ENCODE results near the gene RHOJ.

Gene RHOJ

DNA sequence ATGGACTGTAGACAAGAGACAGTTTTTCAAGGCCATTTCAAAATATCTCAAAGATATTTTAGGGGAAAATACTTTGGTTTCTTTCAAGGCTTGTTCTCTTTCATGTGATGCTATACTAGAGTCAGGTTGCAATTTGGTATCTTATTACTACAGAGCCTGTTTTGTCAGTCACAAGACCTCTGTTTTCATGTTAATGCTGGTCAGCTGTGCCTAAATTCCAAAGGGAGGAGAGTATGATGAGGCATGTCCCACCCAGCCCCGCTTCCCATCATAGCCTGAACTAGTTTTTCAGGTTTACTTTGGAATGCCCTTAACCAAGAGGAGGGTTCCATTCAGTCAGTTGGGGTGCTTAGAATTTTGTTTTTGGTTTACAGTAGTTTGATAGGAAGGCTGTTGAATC is 61.9 kb downstream of the RHOJ start:
- WGBS, 2 experiments (ENCODE audit: insufficient coverage in 2 of 2), result no CpG with 5 or more reads among the region's 1 CpG
- Histone ChIP-seq H3K4me1 (ENCODE audit: control insufficient read depth, insufficient read depth, low read length, poor library complexity, severe bottlenecking) (peaks cover 5% of the 10 kb centered on the region), H3K9me3 (ENCODE audit: control insufficient read depth, low read length) (peaks cover 9% of the 10 kb centered on the region), H3K4me3 (ENCODE audit: extremely low read depth, insufficient read depth, low read length, poor library complexity, severe bottlenecking) (no peak overlapping the region), H3K27ac (ENCODE audit: low read depth, low read length, severe bottlenecking) (no peak overlapping the region), H3K36me3 (ENCODE audit: control insufficient read depth, insufficient read depth, low read length) (peaks cover 19% of the 10 kb centered on the region)

DNA sequence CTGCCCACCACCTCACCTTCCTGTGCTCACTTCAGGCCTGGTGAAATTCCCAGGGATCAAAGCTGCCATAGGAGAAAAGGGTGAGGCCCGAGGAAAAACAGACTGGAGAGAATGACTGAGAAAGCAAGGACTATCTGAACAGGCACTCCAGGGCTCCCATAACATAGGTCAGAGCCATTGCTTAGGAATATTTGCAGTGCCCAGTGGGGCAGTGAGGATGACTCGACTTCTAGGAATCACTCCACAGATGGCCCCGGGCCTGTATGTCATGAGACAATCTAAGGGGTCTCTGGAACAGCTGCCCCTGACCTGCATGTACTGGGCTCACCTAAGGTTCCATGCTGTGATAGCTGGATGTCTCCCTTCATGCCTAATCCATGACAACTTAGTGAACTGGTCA is 62.9 kb downstream of the RHOJ start:
- H3K9me3 ChIP-seq (ENCODE audit: control insufficient read depth, low read length), result peaks cover 9% of the 10 kb centered on the region
- peaks cover 5% of the 10 kb centered on the region for H3K4me1 ChIP-seq (ENCODE audit: control insufficient read depth, insufficient read depth, low read length, poor library complexity, severe bottlenecking)
- peak overlapping the region; percentile 57 for H3K27ac ChIP-seq (ENCODE audit: low read depth, low read length, severe bottlenecking)
- no peak overlapping the region for H3K4me3 ChIP-seq (ENCODE audit: extremely low read depth, insufficient read depth, low read length, poor library complexity, severe bottlenecking)
- 89 to 91% methylated on average over 2 to 3 of the region's 3 CpGs for WGBS, 2 experiments (ENCODE audit: insufficient coverage in 2 of 2)
- H3K36me3 ChIP-seq (ENCODE audit: control insufficient read depth, insufficient read depth, low read length), result peaks cover 19% of the 10 kb centered on the region

DNA sequence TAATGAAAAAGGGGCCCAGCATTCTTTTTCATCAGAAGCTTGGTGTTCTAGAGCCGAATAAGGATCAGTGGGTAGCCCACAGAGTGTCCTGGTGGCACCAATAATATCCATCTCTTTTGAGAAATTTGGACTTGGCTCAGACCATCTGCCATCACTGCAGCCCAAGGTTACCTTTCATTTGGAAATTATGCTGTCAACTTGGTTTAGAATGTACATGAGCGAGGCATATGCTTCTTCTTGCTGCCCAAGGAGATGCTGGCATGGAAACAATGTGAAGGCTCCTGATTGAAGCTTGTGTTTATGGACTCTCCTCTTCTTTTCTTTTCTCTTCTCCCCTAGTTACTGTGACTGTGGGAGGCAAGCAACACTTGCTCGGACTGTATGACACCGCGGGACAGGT is 64.5 kb downstream of the RHOJ start:
- WGBS, 2 experiments (ENCODE audit: insufficient coverage in 2 of 2), result 84 to 100% methylated on average over 2 of the region's 5 CpGs
- Histone ChIP-seq H3K27ac (ENCODE audit: low read depth, low read length, severe bottlenecking) (no peak overlapping the region), H3K4me3 (ENCODE audit: extremely low read depth, insufficient read depth, low read length, poor library complexity, severe bottlenecking) (no peak overlapping the region), H3K9me3 (ENCODE audit: control insufficient read depth, low read length) (peaks cover 9% of the 10 kb centered on the region), H3K4me1 (ENCODE audit: control insufficient read depth, insufficient read depth, low read length, poor library complexity, severe bottlenecking) (peaks cover 5% of the 10 kb centered on the region), H3K36me3 (ENCODE audit: control insufficient read depth, insufficient read depth, low read length) (peaks cover 19% of the 10 kb centered on the region)

DNA sequence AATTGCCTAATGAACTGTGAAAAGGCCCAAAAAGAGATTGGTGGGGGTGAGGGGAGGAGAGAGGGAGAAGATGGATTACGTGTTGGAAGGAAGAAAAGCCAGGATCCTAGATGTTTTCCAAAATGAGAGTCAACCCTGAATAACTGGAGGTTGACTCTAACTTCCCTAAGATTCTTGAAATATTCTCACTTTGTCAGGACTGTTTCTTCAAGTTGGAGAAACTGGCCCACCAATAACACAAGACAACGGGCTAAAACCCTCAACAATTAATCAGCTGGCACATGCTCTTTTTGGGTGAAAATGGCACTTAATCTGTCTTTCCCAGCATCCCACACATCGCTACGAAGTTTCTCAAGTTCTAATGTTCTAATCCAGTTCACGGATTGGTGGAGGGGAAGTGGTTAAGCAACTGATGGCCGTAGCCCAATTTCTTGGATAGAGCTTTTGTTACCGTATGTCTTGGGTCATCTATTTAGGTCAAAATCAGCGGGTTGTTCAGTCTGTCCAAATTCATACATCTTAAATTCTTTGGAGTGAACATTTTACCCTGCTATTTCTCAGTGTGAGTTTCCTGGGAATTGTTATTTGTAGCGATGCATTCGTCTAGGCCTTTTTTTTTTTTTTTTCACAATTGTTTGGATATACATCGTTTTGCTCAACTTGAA is 65.5 kb downstream of the RHOJ start:
- Histone ChIP-seq H3K4me3 (ENCODE audit: extremely low read depth, insufficient read depth, low read length, poor library complexity, severe bottlenecking) (no peak overlapping the region), H3K9me3 (ENCODE audit: control insufficient read depth, low read length) (peaks cover 9% of the 10 kb centered on the region), H3K36me3 (ENCODE audit: control insufficient read depth, insufficient read depth, low read length) (peaks cover 19% of the 10 kb centered on the region), H3K4me1 (ENCODE audit: control insufficient read depth, insufficient read depth, low read length, poor library complexity, severe bottlenecking) (peaks cover 5% of the 10 kb centered on the region), H3K27ac (ENCODE audit: low read depth, low read length, severe bottlenecking) (no peak overlapping the region)
- 95 to 96% methylated on average over 5 to 8 of the region's 11 CpGs for WGBS, 2 experiments (ENCODE audit: insufficient coverage in 2 of 2)

DNA sequence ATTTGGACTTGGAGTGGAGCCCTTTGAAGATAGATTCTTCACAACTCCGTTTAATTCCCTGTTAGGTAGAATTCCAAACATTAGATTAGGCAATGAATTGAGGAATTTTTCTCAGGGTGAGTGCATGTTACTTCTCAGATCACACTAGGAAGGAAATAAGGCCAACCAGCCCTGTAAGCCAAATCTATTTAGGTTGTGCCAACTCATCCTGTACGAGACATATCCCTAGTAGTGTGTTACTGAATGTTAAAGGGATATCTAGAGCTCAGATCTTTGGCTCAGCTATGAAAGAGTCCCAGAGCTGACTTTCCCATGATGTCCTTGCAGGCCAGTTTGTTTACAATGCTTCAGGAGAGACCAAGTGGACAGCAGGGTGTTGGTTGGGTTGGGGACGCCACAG is 68.9 kb downstream of the RHOJ start:
- H3K4me1 ChIP-seq (ENCODE audit: control insufficient read depth, insufficient read depth, low read length, poor library complexity, severe bottlenecking), result no peaks in the 10 kb centered on the region
- WGBS, 2 experiments (ENCODE audit: insufficient coverage in 2 of 2), result 73 to 96% methylated on average over 2 to 3 of the region's 3 CpGs
- H3K4me3 ChIP-seq (ENCODE audit: extremely low read depth, insufficient read depth, low read length, poor library complexity, severe bottlenecking), result no peak overlapping the region
- peaks cover 19% of the 10 kb centered on the region for H3K36me3 ChIP-seq (ENCODE audit: control insufficient read depth, insufficient read depth, low read length)
- H3K9me3 ChIP-seq (ENCODE audit: control insufficient read depth, low read length), result no peaks in the 10 kb centered on the region
- no peak overlapping the region for H3K27ac ChIP-seq (ENCODE audit: low read depth, low read length, severe bottlenecking)

DNA sequence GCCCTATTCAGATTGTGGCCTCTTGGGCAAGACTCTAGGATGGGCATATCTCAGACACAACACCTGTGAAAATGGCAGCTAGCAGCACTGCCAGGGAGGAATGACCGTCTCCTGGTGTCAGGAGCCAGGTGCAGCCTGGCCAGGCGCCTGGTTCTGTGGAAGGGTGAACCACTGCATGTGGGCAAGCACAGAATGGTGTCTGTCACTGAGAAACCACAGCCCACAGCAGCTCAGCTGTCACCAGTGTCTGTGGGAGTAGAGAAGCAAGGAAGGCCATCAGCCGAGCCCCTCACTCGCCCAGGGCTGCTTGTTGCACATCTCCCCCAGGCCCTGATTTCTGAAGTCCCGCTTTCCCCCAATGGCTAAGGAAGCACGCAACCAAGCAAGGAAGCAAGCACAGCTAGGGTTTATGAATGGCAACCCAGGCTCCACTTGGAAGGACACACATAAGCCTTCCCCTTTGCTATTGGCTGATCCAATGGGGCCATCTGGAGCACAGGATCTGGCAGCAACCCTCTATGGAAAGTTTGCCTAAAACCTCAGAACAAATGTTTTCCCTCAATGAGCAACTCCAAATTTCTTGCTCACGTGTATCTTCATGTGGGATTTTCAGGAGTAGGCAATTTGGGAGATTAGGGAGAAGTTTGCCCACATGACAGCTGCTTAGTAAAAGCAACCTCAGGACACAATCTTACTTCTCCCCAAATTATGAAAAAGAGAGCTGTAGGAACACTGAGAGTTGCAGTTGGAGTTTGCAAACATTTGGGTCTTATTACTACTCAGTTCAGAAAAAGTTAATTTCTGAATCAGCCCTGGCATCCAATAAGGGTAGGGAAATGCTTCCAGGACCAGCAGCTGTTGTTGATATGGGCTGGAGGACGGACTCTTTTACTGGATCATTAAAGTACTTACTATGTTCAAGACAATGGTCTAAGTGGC is 69.7 kb downstream of the RHOJ start:
- Histone ChIP-seq H3K4me3 (ENCODE audit: extremely low read depth, insufficient read depth, low read length, poor library complexity, severe bottlenecking) (no peak overlapping the region), H3K27ac (ENCODE audit: low read depth, low read length, severe bottlenecking) (no peak overlapping the region), H3K9me3 (ENCODE audit: control insufficient read depth, low read length) (no peaks in the 10 kb centered on the region), H3K4me1 (ENCODE audit: control insufficient read depth, insufficient read depth, low read length, poor library complexity, severe bottlenecking) (no peaks in the 10 kb centered on the region), H3K36me3 (ENCODE audit: control insufficient read depth, insufficient read depth, low read length) (peaks cover 14% of the 10 kb centered on the region)
- WGBS, 2 experiments (ENCODE audit: insufficient coverage in 2 of 2), result 88 to 98% methylated on average over 3 to 6 of the region's 8 CpGs

DNA sequence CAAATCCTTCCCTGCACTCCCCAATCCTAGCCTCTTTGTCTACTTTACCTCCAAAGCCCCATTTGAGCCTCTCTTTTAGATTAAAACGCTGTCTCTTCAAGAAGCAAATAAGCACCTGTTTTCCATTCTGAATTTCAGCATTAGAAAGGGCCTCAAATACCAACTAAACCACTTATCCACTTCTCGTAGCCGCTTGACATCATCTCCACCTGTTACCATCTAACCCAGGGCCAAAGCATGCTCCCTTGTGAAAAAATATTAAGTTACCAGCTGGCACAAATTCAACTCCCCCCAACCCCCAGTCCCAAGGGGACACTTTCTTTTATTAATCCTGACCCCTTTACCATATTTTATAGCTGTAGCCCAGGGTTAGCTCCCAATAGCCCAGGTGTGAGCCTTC is 71.4 kb downstream of the RHOJ start:
- 82 to 100% methylated on average over 1 to 3 of the region's 3 CpGs for WGBS, 2 experiments (ENCODE audit: insufficient coverage in 2 of 2)
- Histone ChIP-seq H3K27ac (ENCODE audit: low read depth, low read length, severe bottlenecking) (no peak overlapping the region), H3K9me3 (ENCODE audit: control insufficient read depth, low read length) (no peaks in the 10 kb centered on the region)

DNA sequence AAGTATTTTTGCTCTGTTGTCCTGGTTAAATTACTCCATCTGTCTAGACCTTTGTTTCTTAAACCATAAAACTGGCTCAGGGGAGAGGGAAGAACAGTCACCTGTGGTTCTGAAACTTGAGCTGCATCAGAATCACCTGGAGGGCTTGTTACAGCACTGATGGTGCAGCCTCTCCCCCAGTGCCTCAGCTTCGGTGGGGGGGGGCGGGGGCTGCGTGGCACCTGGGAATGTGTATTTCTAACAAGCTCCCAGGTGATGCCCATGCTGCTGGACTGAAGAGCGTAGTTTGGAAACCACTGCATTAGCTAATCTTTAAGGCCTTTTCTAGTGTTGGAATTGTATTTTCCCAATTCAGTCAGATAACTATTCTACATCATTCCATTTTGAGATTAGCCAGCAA is 71.8 kb downstream of the RHOJ start:
- Histone ChIP-seq H3K27ac (ENCODE audit: low read depth, low read length, severe bottlenecking) (no peak overlapping the region), H3K4me3 (ENCODE audit: extremely low read depth, insufficient read depth, low read length, poor library complexity, severe bottlenecking) (no peak overlapping the region), H3K36me3 (ENCODE audit: control insufficient read depth, insufficient read depth, low read length) (no peaks in the 10 kb centered on the region), H3K4me1 (ENCODE audit: control insufficient read depth, insufficient read depth, low read length, poor library complexity, severe bottlenecking) (no peaks in the 10 kb centered on the region), H3K9me3 (ENCODE audit: control insufficient read depth, low read length) (no peaks in the 10 kb centered on the region)
- WGBS, 2 experiments (ENCODE audit: insufficient coverage in 2 of 2), result 60 to 88% methylated on average over 1 to 3 of the region's 4 CpGs

More for the DNA sequence above, 71.4 kb downstream of the RHOJ start:
- H3K4me1 ChIP-seq (ENCODE audit: control insufficient read depth, insufficient read depth, low read length, poor library complexity, severe bottlenecking), result no peaks in the 10 kb centered on the region
- no peaks in the 10 kb centered on the region for H3K36me3 ChIP-seq (ENCODE audit: control insufficient read depth, insufficient read depth, low read length)
- no peak overlapping the region for H3K4me3 ChIP-seq (ENCODE audit: extremely low read depth, insufficient read depth, low read length, poor library complexity, severe bottlenecking)

DNA sequence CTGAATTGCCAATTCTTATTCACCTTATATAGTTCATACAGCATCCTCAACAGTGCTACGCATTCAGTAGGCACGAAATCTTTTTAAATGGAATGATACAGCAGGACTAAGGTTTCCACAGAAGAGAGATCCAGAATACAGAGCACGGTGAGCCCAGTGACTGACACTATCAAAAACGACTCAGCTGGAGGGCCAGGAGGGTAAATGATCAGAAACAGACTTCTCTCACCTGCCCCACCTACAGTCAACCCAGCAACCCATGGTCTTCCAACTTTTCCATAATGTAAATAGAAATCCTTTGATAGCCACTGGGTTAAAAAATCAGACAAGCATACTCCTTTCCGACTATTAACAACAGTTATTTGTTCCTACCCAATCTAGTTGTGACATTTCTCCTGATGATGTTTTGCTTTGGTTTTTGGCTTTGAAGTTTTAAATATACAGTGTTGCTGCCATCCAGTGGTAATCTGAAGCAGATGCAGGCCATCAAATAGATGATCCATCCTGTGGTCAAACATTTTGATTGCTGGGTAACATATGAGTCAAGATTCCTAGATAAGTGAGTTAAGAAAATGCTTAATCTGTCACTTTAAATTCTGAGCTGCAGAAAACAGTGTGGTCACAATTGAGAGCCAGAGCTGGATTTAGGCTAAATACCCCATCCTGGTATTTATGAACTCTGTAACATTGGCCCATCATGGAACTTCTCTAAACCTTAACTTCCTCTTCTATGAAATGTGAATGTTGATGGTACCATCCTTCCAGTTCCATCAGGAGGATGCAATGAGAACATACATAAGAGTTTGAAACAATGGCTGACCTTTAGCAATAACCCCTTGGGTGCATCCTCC is 72.5 kb downstream of the RHOJ start:
- Histone ChIP-seq H3K27ac (ENCODE audit: low read depth, low read length, severe bottlenecking) (no peak overlapping the region), H3K36me3 (ENCODE audit: control insufficient read depth, insufficient read depth, low read length) (no peaks in the 10 kb centered on the region), H3K4me1 (ENCODE audit: control insufficient read depth, insufficient read depth, low read length, poor library complexity, severe bottlenecking) (no peaks in the 10 kb centered on the region), H3K4me3 (ENCODE audit: extremely low read depth, insufficient read depth, low read length, poor library complexity, severe bottlenecking) (no peak overlapping the region), H3K9me3 (ENCODE audit: control insufficient read depth, low read length) (no peaks in the 10 kb centered on the region)
- 29% methylated on average over 2 of the region's 5 CpGs; no CpG with 5 or more reads in 1 of the 2 experiments for WGBS, 2 experiments (ENCODE audit: insufficient coverage in 2 of 2)

DNA sequence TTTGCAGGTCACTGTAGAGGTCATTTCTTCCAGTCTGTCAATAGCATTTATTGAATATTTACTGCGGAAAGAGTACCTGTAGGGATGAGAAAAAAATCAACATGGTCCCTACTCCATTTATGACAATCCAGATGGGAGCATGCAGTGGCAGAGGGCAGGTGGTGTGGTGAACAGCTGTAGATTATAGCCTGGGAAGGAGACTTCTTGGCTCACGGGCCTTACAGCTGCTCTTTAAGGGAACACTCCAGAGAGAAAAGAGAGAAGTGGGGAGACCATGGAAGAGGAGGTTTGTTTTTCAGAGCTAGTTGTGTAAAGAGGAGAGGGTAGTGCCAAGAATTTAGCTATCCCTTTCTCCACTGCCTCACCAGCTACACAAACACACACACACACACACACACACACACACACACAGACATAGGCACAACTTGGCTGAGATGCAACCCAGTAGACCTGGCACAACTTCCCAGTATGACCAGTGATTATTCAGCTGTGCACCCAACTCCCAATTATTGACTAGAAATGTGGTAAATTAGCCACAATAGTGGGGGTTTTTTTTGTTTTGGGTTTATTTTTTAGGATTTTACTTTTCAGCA is 73.4 kb downstream of the RHOJ start:
- Histone ChIP-seq H3K9me3 (ENCODE audit: control insufficient read depth, low read length) (no peaks in the 10 kb centered on the region), H3K36me3 (ENCODE audit: control insufficient read depth, insufficient read depth, low read length) (peaks cover 3% of the 10 kb centered on the region), H3K4me3 (ENCODE audit: extremely low read depth, insufficient read depth, low read length, poor library complexity, severe bottlenecking) (no peak overlapping the region), H3K4me1 (ENCODE audit: control insufficient read depth, insufficient read depth, low read length, poor library complexity, severe bottlenecking) (no peaks in the 10 kb centered on the region), H3K27ac (ENCODE audit: low read depth, low read length, severe bottlenecking) (no peak overlapping the region)
- 50 to 75% methylated on average over 1 of the region's 2 CpGs for WGBS, 2 experiments (ENCODE audit: insufficient coverage in 2 of 2)
